Fibroblast of lung (primary cell): ENCODE data around the gene SPATA21.

Experiments
- CTCF ChIP-seq, 2 donors: IDR thresholded peaks in 1 of 2; conservative IDR thresholded peaks in 1 of 2; 1 replicate in 1 of 2; 2 replicates in 1 of 2; pipeline ENCODE4 v1.5.1; 2011 to 2012; ENCODE audit warnings: low read length in 2 of 2, control low read depth in 1 of 2, inconsistent platforms in 1 of 2, low read depth in 1 of 2, mild to moderate bottlenecking in 1 of 2
- EZH2 ChIP-seq: IDR thresholded peaks from 2 replicates; pipeline ENCODE4 v1.5.1; 2012; ENCODE audit warnings: low read length, control low read depth, mild to moderate bottlenecking; ENCODE audit errors: missing control alignments

- no peak for TF ChIP-seq EZH2
- no peak for TF ChIP-seq CTCF (conservative IDR thresholded peaks at IDR 0.05 in 1 of 2, IDR thresholded peaks at IDR 0.05 in 1 of 2; ENCODE audit: low read depth in 1 of 2, low read length in 2 of 2)
Measured at GRCh38 chr1:16394977-16395376, 42.2 kb downstream of the SPATA21 start.
